ENCODE data around the gene TEF.
A peak's percentile ranks its signal among the peaks of the same experiment; 100 is the strongest.

TEF gene

GRCh38 chr22:41382098-41382578 is 396 bp downstream of the TEF start:
- peak overlapping the region; percentile 70 for H3K4me3 ChIP-seq (ENCODE audit: low read depth, low read length, poor library complexity, severe bottlenecking)
- H3K4me2 ChIP-seq (ENCODE audit: low read length), result peak overlapping the region; percentile 72
- TF ChIP-seq CTCF (IDR thresholded peaks at IDR 0.05; ENCODE audit: low read length) (no peak), EZH2 (IDR thresholded peaks at IDR 0.05; ENCODE audit: borderline replicate concordance, low read length) (no peak)
- H3K9ac ChIP-seq (ENCODE audit: low read length), result peak overlapping the region; percentile 78
- H3K27me3 ChIP-seq (ENCODE audit: insufficient read depth, low read length), result no peaks in the 10 kb centered on the region; the same call in 1 of the 2 replicates
- no peaks in the 10 kb centered on the region for H4K20me1 ChIP-seq (ENCODE audit: insufficient read depth, low read length)
- peaks cover under 1% of the 10 kb centered on the region; the same call in 1 of the 2 replicates for H3K36me3 ChIP-seq (ENCODE audit: insufficient read depth, low read length)
- H3K9me3 ChIP-seq (ENCODE audit: low read length), result no peaks in the 10 kb centered on the region
- H3K9me2 ChIP-seq (ENCODE audit: low read depth, low read length), result no peaks in the 10 kb centered on the region
- no peak overlapping the region for H2AFZ ChIP-seq (ENCODE audit: low read length)
- peak overlapping the region; percentile 29 for H3K27ac ChIP-seq (ENCODE audit: low read depth, low read length, poor library complexity, severe bottlenecking)
- peaks cover 22% of the 10 kb centered on the region for H3K4me1 ChIP-seq (ENCODE audit: insufficient read depth, low read length, severe bottlenecking)
- H3F3A ChIP-seq (ENCODE audit: insufficient read depth, low read length), result no peaks in the 10 kb centered on the region
- H3K79me2 ChIP-seq (ENCODE audit: insufficient read depth, low read length), result no peaks in the 10 kb centered on the region

- peak overlapping the region; percentile 70 for H3K4me3 ChIP-seq (ENCODE audit: low read depth, low read length, poor library complexity, severe bottlenecking)
- peak overlapping the region; percentile 72 for H3K4me2 ChIP-seq (ENCODE audit: low read length)
- H3K9ac ChIP-seq (ENCODE audit: low read length), result peak overlapping the region; percentile 78
- H3K27me3 ChIP-seq (ENCODE audit: insufficient read depth, low read length), result no peaks in the 10 kb centered on the region; the same call in 1 of the 2 replicates
- H3K9me3 ChIP-seq (ENCODE audit: low read length), result no peaks in the 10 kb centered on the region
- no peaks in the 10 kb centered on the region for H3F3A ChIP-seq (ENCODE audit: insufficient read depth, low read length)
- H3K27ac ChIP-seq (ENCODE audit: low read depth, low read length, poor library complexity, severe bottlenecking), result peak overlapping the region; percentile 18
- no peaks in the 10 kb centered on the region for H3K79me2 ChIP-seq (ENCODE audit: insufficient read depth, low read length)
- H3K4me1 ChIP-seq (ENCODE audit: insufficient read depth, low read length, severe bottlenecking), result peaks cover 22% of the 10 kb centered on the region
- H3K36me3 ChIP-seq (ENCODE audit: insufficient read depth, low read length), result peaks cover 6% of the 10 kb centered on the region; the same call in 1 of the 2 replicates
- H4K20me1 ChIP-seq (ENCODE audit: insufficient read depth, low read length), result no peaks in the 10 kb centered on the region
- no peak for TF ChIP-seq EZH2 (IDR thresholded peaks at IDR 0.05; ENCODE audit: borderline replicate concordance, low read length)
- no peak for TF ChIP-seq CTCF (IDR thresholded peaks at IDR 0.05; ENCODE audit: low read length)
- H3K9me2 ChIP-seq (ENCODE audit: low read depth, low read length), result no peaks in the 10 kb centered on the region
- no peak overlapping the region for H2AFZ ChIP-seq (ENCODE audit: low read length)
Measured at GRCh38 chr22:41382610-41383009, 868 bp downstream of the TEF start.

GRCh38 chr22:41383085-41383484 is 1.3 kb downstream of the TEF start:
- no peaks in the 10 kb centered on the region for H3K9me2 ChIP-seq (ENCODE audit: low read depth, low read length)
- H3K4me2 ChIP-seq (ENCODE audit: low read length), result peak overlapping the region; percentile 72
- no peaks in the 10 kb centered on the region for H3K79me2 ChIP-seq (ENCODE audit: insufficient read depth, low read length)
- H2AFZ ChIP-seq (ENCODE audit: low read length), result no peak overlapping the region
- H3K4me1 ChIP-seq (ENCODE audit: insufficient read depth, low read length, severe bottlenecking), result peaks cover 22% of the 10 kb centered on the region
- peak overlapping the region; percentile 18 for H3K27ac ChIP-seq (ENCODE audit: low read depth, low read length, poor library complexity, severe bottlenecking)
- H3K9ac ChIP-seq (ENCODE audit: low read length), result peak overlapping the region; percentile 78
- no peaks in the 10 kb centered on the region for H3F3A ChIP-seq (ENCODE audit: insufficient read depth, low read length)
- peaks cover 6% of the 10 kb centered on the region; the same call in 1 of the 2 replicates for H3K36me3 ChIP-seq (ENCODE audit: insufficient read depth, low read length)
- no peaks in the 10 kb centered on the region for H4K20me1 ChIP-seq (ENCODE audit: insufficient read depth, low read length)
- no peaks in the 10 kb centered on the region for H3K9me3 ChIP-seq (ENCODE audit: low read length)
- H3K27me3 ChIP-seq (ENCODE audit: insufficient read depth, low read length), result no peaks in the 10 kb centered on the region; the same call in 1 of the 2 replicates
- no peak for TF ChIP-seq EZH2 (IDR thresholded peaks at IDR 0.05; ENCODE audit: borderline replicate concordance, low read length)
- no peak for TF ChIP-seq CTCF (IDR thresholded peaks at IDR 0.05; ENCODE audit: low read length)
- H3K4me3 ChIP-seq (ENCODE audit: low read depth, low read length, poor library complexity, severe bottlenecking), result peak overlapping the region; percentile 70
